Heart right ventricle (tissue), 16 donors: ENCODE data around the gene RECQL5. TPM values are rescaled to one million over a fixed set of nuclear protein-coding genes. Genes with fewer than 3 reads are reported as not detected.
A peak's percentile ranks its signal among the peaks of the same experiment; 100 is the strongest.

Source experiments
- ATAC-seq, 8 donors: fragments of 200-7000 bp; cut with Tn5 transposase; one replicate each; pipeline ENCODE4 v1.9.1; 2020; ENCODE audit warnings: mild to moderate bottlenecking in 8 of 8, moderate library complexity in 8 of 8, moderate number of reproducible peaks in 1 of 8
- DNase-seq, 2 donors: peaks; one replicate each; pipeline ENCODE4 v3.0.0-alpha.2; 2020
- H3K27ac ChIP-seq, 10 donors: fragments of 200-600 bp; sonication (generic) in 2 of 10; one replicate each; pipeline versions ENCODE4 v1.5.0 to v1.8.0; 2020 to 2022; ENCODE audit warnings: mild to moderate bottlenecking in 3 of 10
- H3K27me3 ChIP-seq, 7 donors: fragments of 200-600 bp; one replicate each; pipeline ENCODE4 v1.8.0; 2021 to 2022; ENCODE audit warnings: mild to moderate bottlenecking in 2 of 7
- H3K36me3 ChIP-seq, 9 donors: fragments of 200-600 bp; sonication (generic) in 1 of 9; one replicate each; pipeline versions ENCODE4 v1.5.0 to v1.8.0; 2020 to 2022; ENCODE audit warnings: mild to moderate bottlenecking in 2 of 9
- H3K4me1 ChIP-seq, 9 donors: fragments of 200-600 bp; sonication (generic) in 1 of 9; one replicate each; pipeline versions ENCODE4 v1.5.0 to v1.8.0; 2020 to 2022; ENCODE audit warnings: mild to moderate bottlenecking in 4 of 9
- H3K4me3 ChIP-seq, 10 donors: fragments of 200-600 bp; sonication (generic) in 2 of 10; one replicate each; pipeline versions ENCODE4 v1.5.0 to v1.8.0; 2020 to 2022; ENCODE audit warnings: mild to moderate bottlenecking in 7 of 10, moderate library complexity in 2 of 10
- H3K9me3 ChIP-seq, 11 donors: fragments of 200-600 bp in 10 of 11; sonication (generic) in 2 of 11; one replicate each; pipeline versions ENCODE4 v1.5.0 to v1.8.0; 2013 to 2022; ENCODE audit warnings: mild to moderate bottlenecking in 2 of 11, control low read depth in 1 of 11, moderate library complexity in 1 of 11
- CTCF ChIP-seq, 9 donors: fragments of 200-600 bp; sonication (generic) in 2 of 9; IDR thresholded peaks; one replicate each; pipeline versions ENCODE4 v1.5.0 to v1.8.0; 2021 to 2022; ENCODE audit warnings: antibody characterized with exemption in 9 of 9, mild to moderate bottlenecking in 5 of 9, moderate library complexity in 1 of 9
- WGBS, 2 donors: extraction: QIAGEN DNeasy Blood & Tissue Kit; methylation state at CpG; one replicate each; pipeline ENCODE4 v1.1.7; 2013; ENCODE audit warnings: inconsistent platforms in 1 of 2; 5-methylcytosine and 5-hydroxymethylcytosine counted together
- intact Hi-C, 10 donors: fragments of 100-400 bp; cut with DNase I; formaldehyde crosslinking; loops; one replicate each; pipeline versions ENCODE4 v1.11.1 to v1.14.2; 2022
- polyA plus RNA-seq, 2 donors: library from polyadenylated mRNA; stranded (reverse); fragments of 200-250 nt; gene quantifications; one replicate each; pipeline ENCODE4 v1.2.3, GENCODE V29; 2013
- total RNA-seq, 10 donors: library from RNA; stranded (reverse); fragmentation: NEBNext Ultra II Directional in 3 of 10; extraction: Animal tissue kit (Norgen Biotek cat#: 25700) in 3 of 10; gene quantifications; one replicate each; pipeline versions ENCODE4 v1.2.1 to v1.2.4, GENCODE V29; 2021 to 2023
- donor health status: Arrhythmogenic right ventricular cardiomyopathy.
- donor health status: ischemic (EF 13 %, LVEDD 7.1; RV severe dilation, severe dysfunction).
- donor health status: healthy with polysubstance abuse.
- donor health status: DM: no; HTN: yes; CAD: no.
- donor health status: DM: no; HTN: no; CAD: no.
- donor health status: ischemic (EF 25% LVEDD 6.9; RV normal size, moderate dysfunction).
- donor health status: ischemic (EF 25% LVEDD 5.7; RV mildly dilated, moderate dysfunction).
- donor health status: healthy.
- donor health status: DM: yes; HTN: yes; CAD: no.
- donor health status: Ischemic cardiomyopathy.
- donor health status: ischemic (EF 35%, LVEDD 5.7; RV mildly dilated, moderate dysfunction).
- donor health status: nonischemic (EF 11% LVEDD 7.7; RV severe dilation, severe dysfunction).
- donor health status: DM: yes; HTN: yes; CAD: no.
- donor health status: PGD.
- donor health status: ischemic (EF 29% LVEDD 5.4; RV normal size, mild dysfunction).
- donor health status: nonischemic (EF 23%, LVEDD 6.1; RV moderate dilation, normal function).

Gene RECQL5
- total and polyA plus RNA-seq, 12 donors, result 6.3 to 32.1 (median 10.7) TPM

GRCh38 chr17:75643643-75644017 is 23.3 kb downstream of the RECQL5 start:
- intact Hi-C loops, result no loop called here
- no peak for TF ChIP-seq CTCF (IDR thresholded peaks at IDR 0.05)
- ATAC-seq (no peak), DNase-seq (no peak)
- H3K9me3 ChIP-seq, result no peaks in the 10 kb centered on the region
- 93 to 95% methylated on average over 7 of the region's 7 CpGs for WGBS, 2 donors
- H3K27me3 ChIP-seq, result no peaks in the 10 kb centered on the region
- peak overlapping the region in 2 of 10 donors; percentile 19 to 67 for H3K27ac ChIP-seq
- peaks cover 0 to 43% (median 27%) of the 10 kb centered on the region in 9 donors for H3K4me1 ChIP-seq
- H3K36me3 ChIP-seq, result peaks cover 0 to 70% (median under 1%) of the 10 kb centered on the region in 9 donors
- no peak overlapping the region for H3K4me3 ChIP-seq

GRCh38 chr17:75642784-75643642 is 23.9 kb downstream of the RECQL5 start:
- ATAC-seq, result peak in 2 of 8 donors; percentile 24 to 27

GRCh38 chr17:75642182-75642783 is 24.7 kb downstream of the RECQL5 start:
- Histone ChIP-seq H3K4me1 (peaks cover 0 to 53% (median 33%) of the 10 kb centered on the region in 9 donors), H3K27ac (peak overlapping the region in 7 of 10 donors; percentile 10 to 78 (median 65)), H3K4me3 (no peak overlapping the region), H3K36me3 (peaks cover 0 to 59% (median 0%) of the 10 kb centered on the region in 9 donors), H3K27me3 (no peaks in the 10 kb centered on the region), H3K9me3 (no peaks in the 10 kb centered on the region)
- DNase-seq (no peak), ATAC-seq (no peak)
- intact Hi-C loops, result no loop called here
- TF ChIP-seq CTCF (IDR thresholded peaks at IDR 0.05), result no peak
- WGBS, 2 donors, result 86 to 87% methylated on average over 7 of the region's 7 CpGs

More at GRCh38 chr17:75642784-75643642, 23.9 kb downstream of the RECQL5 start:
- Histone ChIP-seq H3K27me3 (no peaks in the 10 kb centered on the region), H3K27ac (peak overlapping the region in 5 of 10 donors; percentile 8 to 67 (median 19)), H3K4me1 (peaks cover 0 to 48% (median 27%) of the 10 kb centered on the region in 9 donors), H3K4me3 (no peak overlapping the region), H3K9me3 (no peaks in the 10 kb centered on the region), H3K36me3 (peaks cover 0 to 66% (median 0%) of the 10 kb centered on the region in 9 donors)
- intact Hi-C loops, result no loop called here
- no peak for DNase-seq
- WGBS, 2 donors, result 77 to 81% methylated on average over 17 of the region's 17 CpGs
- TF ChIP-seq CTCF (IDR thresholded peaks at IDR 0.05), result no peak

- DNase-seq (peak in 1 of 2 donors; percentile 60), ATAC-seq (peak; percentile 44 to 81 (median 66))
- H3K27ac ChIP-seq, result peak overlapping the region in 8 of 10 donors; percentile 10 to 78 (median 65)
- H3K4me3 ChIP-seq, result no peak overlapping the region
- 55 to 67% methylated on average over 9 of the region's 9 CpGs for WGBS, 2 donors
- peaks cover 0 to 63% (median 42%) of the 10 kb centered on the region in 9 donors for H3K4me1 ChIP-seq
- intact Hi-C loops, result no loop called here
- TF ChIP-seq CTCF (IDR thresholded peaks at IDR 0.05), result no peak
- peaks cover 0 to 50% (median 0%) of the 10 kb centered on the region in 9 donors for H3K36me3 ChIP-seq
- H3K9me3 ChIP-seq, result no peaks in the 10 kb centered on the region
- no peaks in the 10 kb centered on the region for H3K27me3 ChIP-seq
These were observed 25.6 kb downstream of the RECQL5 start for GRCh38 chr17:75641343-75641742.
